NCI-H226 (cell line): ENCODE results near the gene MAP7D3.
"Not testable (repeated sequence)": the region's sequence is repeated elsewhere in the genome, so short reads cannot be mapped to it uniquely, and the experiment has no call there.

Source experiments
- DNase-seq: peaks from one replicate; pipeline ENCODE4 v3.0.0-alpha.2; 2015

MAP7D3 gene

DNA sequence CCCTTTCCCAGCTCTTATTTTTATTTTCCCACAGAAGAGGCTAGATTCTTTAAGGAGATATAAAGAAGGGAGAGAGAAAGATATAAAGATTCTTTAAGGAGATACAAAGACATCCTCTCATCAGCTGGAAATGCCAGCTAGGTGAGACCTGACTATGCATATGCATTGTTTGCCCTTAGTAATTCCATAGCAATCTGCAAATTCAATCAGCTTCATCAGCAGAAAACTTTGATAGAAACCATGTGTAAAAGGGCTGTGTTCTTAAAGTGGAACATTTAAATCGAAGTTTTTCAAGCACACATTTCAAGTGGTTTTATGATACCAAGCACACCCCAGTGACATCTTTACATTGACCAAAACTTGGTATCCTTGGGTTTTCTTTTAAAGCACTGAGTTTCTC, 79.8 kb downstream of the MAP7D3 start:
- no peak for DNase-seq

GRCh38 chrX:136170139-136170800, 80.9 kb downstream of the MAP7D3 start:
- DNase-seq = no peak

- peak; percentile 32 for DNase-seq
Measured at GRCh38 chrX:136168929-136169735, 82.1 kb downstream of the MAP7D3 start.

DNA sequence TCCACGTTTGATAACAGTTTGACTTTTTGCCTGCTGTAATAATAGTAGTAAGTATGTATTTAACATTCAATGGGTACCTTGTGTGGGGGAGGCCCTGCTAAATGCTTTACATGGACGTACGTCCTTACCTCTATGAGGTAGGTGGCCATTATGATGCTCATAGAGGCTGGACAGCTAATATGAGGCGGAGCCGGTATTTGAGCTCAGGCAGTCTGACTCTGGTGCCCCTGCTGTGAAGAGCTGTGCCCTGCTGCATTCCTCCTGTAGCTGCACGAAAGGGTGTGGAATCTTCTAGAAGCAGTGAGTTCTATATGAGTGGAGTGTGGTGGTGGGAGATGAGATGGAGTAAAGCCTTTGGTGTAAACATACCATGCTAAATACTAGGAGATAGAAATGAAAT, 83.2 kb downstream of the MAP7D3 start:
- DNase-seq = not testable (repeated sequence)

GRCh38 chrX:136166221-136166855, 84.9 kb downstream of the MAP7D3 start:
- DNase-seq = no peak

DNA sequence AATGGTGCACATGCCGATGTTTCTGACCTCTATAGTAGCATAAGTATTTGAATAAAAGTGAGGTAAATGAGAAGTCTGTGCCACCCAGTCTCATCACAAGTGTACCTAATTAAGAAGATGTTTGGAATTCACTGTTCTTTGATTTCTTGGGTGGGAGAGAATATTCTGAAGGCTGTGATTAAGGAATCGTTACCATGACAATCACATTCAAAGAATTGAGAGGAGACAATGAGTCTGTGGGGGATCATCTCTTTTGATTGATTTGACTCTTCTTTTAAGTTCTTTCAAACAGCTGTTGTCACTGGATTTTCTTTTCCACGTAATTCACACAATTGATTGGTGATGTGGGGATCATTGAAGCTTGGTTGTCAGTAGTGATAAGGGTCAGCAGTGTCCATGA, 85.8 kb downstream of the MAP7D3 start:
- DNase-seq = no peak

- DNase-seq = no peak
Measured at GRCh38 chrX:136163689-136164088, 87.5 kb downstream of the MAP7D3 start.
